Neuronal stem cell (in vitro differentiated cells): ENCODE measurements around the gene GOLGB1. TPM values are rescaled to one million over a fixed set of nuclear protein-coding genes. Genes with fewer than 3 reads are reported as not detected.

Source experiments
- DNase-seq: peaks from one replicate; pipeline ENCODE4 v3.0.0-alpha.2; 2013; ENCODE audit warnings: low spot score
- H2AFZ ChIP-seq: one replicate; pipeline ENCODE4 v1.6.1; 2013; ENCODE audit warnings: mild to moderate bottlenecking, low read length, inconsistent platforms
- H2AK5ac ChIP-seq: 2 replicates; pipeline ENCODE4 v1.6.1; 2013; ENCODE audit warnings: low read depth, mild to moderate bottlenecking, inconsistent platforms, low read length, moderate library complexity, mixed read lengths
- H2BK120ac ChIP-seq: 2 replicates; pipeline ENCODE4 v1.6.1; 2013; ENCODE audit warnings: low read depth, mild to moderate bottlenecking, inconsistent platforms, low read length, moderate library complexity, mixed read lengths
- H2BK12ac ChIP-seq: one replicate; pipeline ENCODE4 v1.6.1; 2013; ENCODE audit warnings: low read length, inconsistent platforms
- H2BK15ac ChIP-seq: 2 replicates; pipeline ENCODE4 v1.6.1; 2013; ENCODE audit warnings: mild to moderate bottlenecking, low read length, inconsistent platforms, mixed read lengths
- H2BK5ac ChIP-seq: one replicate; pipeline ENCODE4 v1.6.1; 2013; ENCODE audit warnings: inconsistent platforms, mild to moderate bottlenecking, low read length, moderate library complexity
- H3K14ac ChIP-seq: one replicate; pipeline ENCODE4 v1.6.1; 2013; ENCODE audit warnings: low read length, inconsistent platforms
- H3K18ac ChIP-seq: 2 replicates; pipeline ENCODE4 v1.6.1; 2013; ENCODE audit warnings: low read length, inconsistent platforms
- H3K23ac ChIP-seq: 2 replicates; pipeline ENCODE4 v1.6.1; 2013; ENCODE audit warnings: low read depth, mild to moderate bottlenecking, mixed read lengths, low read length, inconsistent platforms; ENCODE audit not compliant: poor library complexity
- H3K27ac ChIP-seq: replicated peaks from 3 replicates; pipeline ENCODE4 v1.5.1; 2013; ENCODE audit warnings: low read length, inconsistent platforms
- H3K27me3 ChIP-seq, 3 experiments: 2 replicates each; pipeline ENCODE4 v1.6.1; 2013; ENCODE audit warnings: low read length in 3 of 3, mild to moderate bottlenecking in 2 of 3, inconsistent platforms in 1 of 3, low read depth in 1 of 3, mixed read lengths in 1 of 3, moderate library complexity in 1 of 3; ENCODE audit not compliant: control insufficient read depth in 3 of 3, insufficient read depth in 3 of 3
- H3K36me3 ChIP-seq, 2 donors: replicated peaks in 1 of 2; 2 replicates each; pipeline ENCODE4 v1.6.1; 2013; ENCODE audit warnings: low read length in 2 of 2; ENCODE audit not compliant: control insufficient read depth in 2 of 2, insufficient read depth in 2 of 2
- H3K4ac ChIP-seq: 2 replicates; pipeline ENCODE4 v1.6.1; 2013; ENCODE audit warnings: inconsistent platforms, mild to moderate bottlenecking, low read length, moderate library complexity
- H3K4me1 ChIP-seq, 2 donors: 1 replicate in 1 of 2; 2 replicates in 1 of 2; pipeline ENCODE4 v1.6.1; 2013; ENCODE audit warnings: low read length in 2 of 2, low read depth in 1 of 2; ENCODE audit not compliant: control insufficient read depth in 2 of 2, insufficient read depth in 1 of 2
- H3K4me2 ChIP-seq: one replicate; pipeline ENCODE4 v1.6.1; 2013; ENCODE audit warnings: mild to moderate bottlenecking, low read length, inconsistent platforms; ENCODE audit not compliant: insufficient read depth, poor library complexity, severe bottlenecking
- H3K4me3 ChIP-seq, 2 donors: 2 replicates each; pipeline ENCODE4 v1.5.1; 2013; ENCODE audit warnings: low read length in 2 of 2, mild to moderate bottlenecking in 2 of 2, inconsistent platforms in 1 of 2, moderate library complexity in 1 of 2
- H3K79me1 ChIP-seq: one replicate; pipeline ENCODE4 v1.6.1; 2013; ENCODE audit warnings: low read depth, mild to moderate bottlenecking, inconsistent platforms, low read length, moderate library complexity
- H3K9ac ChIP-seq: one replicate; pipeline ENCODE4 v1.6.1; 2013; ENCODE audit warnings: mild to moderate bottlenecking, low read depth, low read length, inconsistent platforms; ENCODE audit not compliant: poor library complexity
- H3K9me3 ChIP-seq, 2 donors: replicated peaks in 1 of 2; 2 replicates each; pipeline versions ENCODE3 to v1.6.1; 2013; ENCODE audit warnings: low read length in 2 of 2, mild to moderate bottlenecking in 2 of 2, inconsistent platforms in 1 of 2, low read depth in 1 of 2, mixed read lengths in 1 of 2, moderate library complexity in 1 of 2; ENCODE audit not compliant: control insufficient read depth in 2 of 2, insufficient read depth in 1 of 2
- H4K8ac ChIP-seq: one replicate; pipeline ENCODE4 v1.6.1; 2013; ENCODE audit warnings: low read depth, mild to moderate bottlenecking, inconsistent platforms, low read length, moderate library complexity
- H4K91ac ChIP-seq: one replicate; pipeline ENCODE4 v1.6.1; 2013; ENCODE audit warnings: low read length, low read depth, mild to moderate bottlenecking, inconsistent platforms; ENCODE audit not compliant: poor library complexity
- WGBS, 2 donors: extraction: QIAGEN DNeasy Blood & Tissue Kit; methylation state at CpG; one replicate each; pipeline ENCODE4 v1.1.7; 2013; ENCODE audit warnings: missing lambda C conversion rate in 2 of 2, mixed read lengths in 1 of 2; ENCODE audit not compliant: insufficient read length in 2 of 2, insufficient replicate concordance in 1 of 2; ENCODE audit errors: extremely low coverage in 2 of 2; 5-methylcytosine and 5-hydroxymethylcytosine counted together
- small RNA-seq: library from polyadenylated mRNA; stranded (forward); fragments of <200 nt; extraction: miRNeasy Mini kit (QIAGEN cat#:217004); gene quantifications from one replicate; pipeline ENCODE3, GENCODE V24; 2013; ENCODE audit not compliant: insufficient read depth

The GOLGB1 gene

GRCh38 chr3:121619691-121620090, 129.8 kb downstream of the GOLGB1 start:
- Histone ChIP-seq H3K27ac (no peak overlapping the region), H3K4me1 (peaks cover 0 to 2% of the 10 kb centered on the region in 2 donors), H3K27me3 (no peaks in the 10 kb centered on the region), H3K9me3 (no peaks in the 10 kb centered on the region), H3K14ac (no peak overlapping the region), H3K4me2 (no peak overlapping the region), H2BK5ac (no peak overlapping the region), H2BK12ac (no peak overlapping the region), H2AFZ (no peak overlapping the region), H2BK120ac (no peak overlapping the region), H3K36me3 (no peaks in the 10 kb centered on the region), H4K8ac (no peak overlapping the region), H2BK15ac (no peak overlapping the region), H3K9ac (no peak overlapping the region), H3K79me1 (no peaks in the 10 kb centered on the region), H3K4ac (no peak overlapping the region), H4K91ac (no peak overlapping the region), H3K18ac (no peak overlapping the region), H3K23ac (no peak overlapping the region), H3K4me3 (no peak overlapping the region), H2AK5ac (no peak overlapping the region)
- no CpG with 5 or more reads among the region's 2 CpGs for WGBS, 2 donors
- DNase-seq = no peak

Small RNA genes within 50 kb of the gene (small RNA-seq; reads per million reads assigned to genes)
- not detected for gene RNU4-62P
